ENCODE data around the gene EXPH5.

The EXPH5 gene

DNA sequence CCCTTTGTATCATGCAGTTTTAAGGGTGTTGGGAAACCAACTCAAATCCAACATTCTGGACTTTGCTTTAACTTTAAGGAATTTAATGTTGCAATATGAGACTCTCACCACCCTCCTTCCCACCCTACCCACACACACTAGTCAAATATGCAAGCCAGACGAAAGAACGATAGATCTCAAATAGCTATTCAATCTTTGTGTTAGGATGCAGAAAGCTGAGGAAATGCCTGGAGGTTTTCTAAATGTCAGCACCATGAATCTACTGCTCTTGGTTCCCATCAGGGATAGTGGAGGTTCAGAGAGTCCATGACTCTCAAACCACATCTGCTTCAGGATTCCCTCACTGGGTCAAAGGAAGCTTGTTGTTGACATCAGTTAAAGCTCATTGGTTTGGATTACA is 33.7 kb downstream of the EXPH5 start:
- FAIRE-seq = no peak

- FAIRE-seq = no peak
These were observed 34.2 kb downstream of the EXPH5 start for GRCh38 chr11:108559340-108559739.

GRCh38 chr11:108558222-108558621 is 35.3 kb downstream of the EXPH5 start:
- FAIRE-seq = no peak

GRCh38 chr11:108556019-108556418 is 37.5 kb downstream of the EXPH5 start:
- no peak for FAIRE-seq

DNA sequence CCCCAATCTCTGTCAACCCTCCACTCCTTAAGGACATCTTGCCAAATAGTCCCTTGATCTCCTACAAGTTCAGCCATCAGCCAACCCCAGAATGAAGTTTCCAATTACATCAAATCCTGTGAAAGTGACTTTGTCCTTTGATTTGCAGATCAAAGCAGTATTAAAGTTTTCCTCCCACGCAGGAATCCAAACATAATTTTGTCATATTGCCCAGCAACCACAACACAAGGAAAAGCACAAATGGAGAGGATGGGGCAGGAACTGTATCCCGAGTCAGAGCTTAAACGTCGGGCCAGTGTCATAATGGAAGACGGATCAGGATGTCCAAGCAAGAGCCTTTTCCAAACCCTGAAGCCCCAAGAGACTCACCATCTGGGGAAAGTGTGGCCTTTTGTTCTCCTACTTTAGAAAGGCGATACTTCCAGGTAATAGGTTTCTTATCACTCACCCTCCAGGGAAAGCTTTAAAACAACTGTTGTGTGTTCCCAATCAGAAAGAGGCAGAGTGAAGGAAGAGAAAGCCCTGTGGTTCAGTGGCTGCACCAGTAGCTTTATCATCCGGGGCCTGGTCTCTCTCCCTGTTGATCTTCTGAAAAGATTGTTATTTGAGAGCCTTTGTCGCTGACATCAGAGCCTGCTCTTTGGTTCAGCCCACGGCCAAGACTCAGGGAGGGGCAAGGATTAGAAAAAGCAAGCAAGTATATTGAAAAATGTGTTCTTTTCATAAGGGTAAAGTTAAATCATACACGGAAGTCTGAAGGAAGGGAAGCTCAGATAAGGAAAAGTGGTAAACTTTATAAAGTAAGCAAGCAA is 41.7 kb downstream of the EXPH5 start:
- FAIRE-seq = no peak

- FAIRE-seq = no peak
These were observed 44.2 kb downstream of the EXPH5 start for GRCh38 chr11:108549319-108549885.

- FAIRE-seq = no peak
These were observed 47.6 kb downstream of the EXPH5 start for GRCh38 chr11:108545909-108546501.

DNA sequence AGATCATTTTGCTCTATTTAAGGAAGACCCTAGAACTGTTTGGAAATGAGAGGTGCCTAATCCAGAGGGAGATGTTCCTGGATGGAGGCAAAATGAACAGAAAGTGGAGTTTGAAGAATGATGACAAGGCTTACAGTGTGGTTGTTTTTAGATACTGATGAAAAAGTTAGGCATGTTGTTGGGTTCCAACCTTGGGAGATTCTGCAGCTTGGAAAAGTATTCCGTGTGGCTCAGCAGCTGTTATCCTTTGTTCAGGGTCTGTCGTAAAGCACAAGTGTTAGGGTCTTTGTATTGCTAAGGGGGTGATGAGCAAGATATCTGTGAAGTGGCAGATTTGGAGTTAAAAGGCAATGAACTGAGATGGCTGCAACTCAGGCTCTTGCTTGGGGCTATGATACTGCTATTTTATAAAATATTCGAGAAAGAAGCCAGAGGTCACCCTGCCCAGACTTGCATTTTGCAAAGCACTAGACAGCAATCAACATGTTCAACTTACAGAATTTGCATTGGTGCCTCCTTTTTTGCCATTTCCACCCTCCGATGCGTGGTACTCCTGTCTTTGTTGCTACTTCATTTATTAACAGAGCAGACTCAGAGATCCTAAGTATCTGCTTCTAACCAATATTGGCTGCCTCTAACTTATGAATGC is 50.1 kb downstream of the EXPH5 start:
- no peak for FAIRE-seq

DNA sequence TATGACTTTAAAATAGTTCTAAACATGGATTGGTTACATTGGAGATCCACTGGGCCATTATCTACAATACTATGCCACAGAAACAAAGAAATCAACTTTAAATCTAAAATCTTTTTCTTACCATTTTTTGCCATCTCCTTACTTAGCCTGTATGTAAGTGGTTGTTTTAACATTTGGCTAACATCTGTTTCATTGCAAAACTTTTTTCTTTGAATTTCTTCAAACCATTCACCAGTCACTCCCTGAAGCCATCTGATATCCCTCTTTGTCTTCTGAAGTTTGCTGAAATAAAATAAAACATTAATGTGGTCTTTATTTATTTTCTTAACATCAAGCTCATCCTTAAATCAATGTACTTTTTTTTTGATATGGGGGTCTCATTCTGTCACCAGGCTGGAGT is 52.0 kb downstream of the EXPH5 start:
- no peak for FAIRE-seq

DNA sequence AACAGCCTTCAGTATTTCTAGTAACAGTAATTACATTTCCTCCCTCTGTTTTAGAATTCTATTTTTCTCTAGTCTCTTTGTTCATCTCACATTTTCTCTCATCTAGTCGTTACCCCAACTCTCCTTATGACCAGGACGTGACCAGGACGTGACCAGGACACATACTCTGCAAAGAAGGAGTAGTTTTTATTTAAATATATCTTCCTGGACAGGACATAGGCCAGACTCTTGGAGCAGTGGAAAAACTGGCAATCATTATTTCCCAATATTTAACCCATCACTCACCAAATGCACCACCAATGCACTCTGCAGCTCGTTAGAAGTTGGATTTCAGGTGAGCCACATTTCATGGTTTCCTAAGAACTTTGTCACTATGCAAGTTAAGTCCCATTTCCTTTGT is 55.1 kb downstream of the EXPH5 start:
- no peak for FAIRE-seq

DNA sequence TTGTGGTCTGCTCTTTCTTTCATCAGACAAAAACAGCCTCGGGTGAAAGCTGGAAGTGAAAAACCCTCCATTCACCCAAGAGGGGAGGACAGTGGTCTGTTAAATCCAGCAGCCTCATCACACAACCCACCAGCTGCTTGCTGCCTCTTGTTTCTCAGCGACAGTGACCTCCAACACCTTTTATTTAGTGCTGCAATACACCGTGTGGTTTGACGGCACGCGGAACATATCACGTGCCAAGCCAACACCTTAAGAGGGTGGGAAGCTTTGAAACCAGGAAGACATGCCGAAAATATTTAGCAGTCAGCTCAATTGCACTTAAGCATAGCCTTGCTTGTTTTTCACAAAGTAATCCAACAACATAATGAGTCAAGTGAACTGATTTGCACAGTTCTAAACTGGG is 55.5 kb downstream of the EXPH5 start:
- no peak for FAIRE-seq

GRCh38 chr11:108536783-108537182 is 56.8 kb downstream of the EXPH5 start:
- FAIRE-seq = no peak

DNA sequence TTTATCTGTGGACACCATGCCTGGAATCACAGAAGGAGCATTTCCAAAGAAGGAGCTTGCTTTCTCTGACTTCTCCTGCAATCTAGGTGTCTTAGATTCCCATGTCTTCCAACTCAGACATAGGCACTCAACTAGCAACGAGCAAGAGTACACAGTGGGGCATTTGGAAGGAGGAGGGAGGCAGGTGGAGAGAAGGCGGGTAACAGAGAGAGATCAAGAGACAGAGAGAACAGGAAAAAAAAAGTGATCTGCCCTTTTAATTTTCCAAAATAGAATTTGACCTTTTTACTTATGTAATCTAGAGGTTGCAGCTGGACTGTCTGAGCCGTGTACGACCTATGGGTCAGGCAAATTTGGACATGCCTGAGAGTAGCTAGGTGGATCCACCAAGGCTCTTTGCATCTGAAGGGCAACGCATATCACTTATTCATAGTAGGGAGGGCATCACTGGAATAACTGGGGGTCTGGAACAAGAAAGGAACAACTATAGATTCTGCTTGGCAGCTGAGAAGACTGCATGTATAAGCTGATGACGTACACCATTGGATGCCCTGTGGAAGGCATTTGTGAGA is 58.1 kb downstream of the EXPH5 start:
- FAIRE-seq = no peak

GRCh38 chr11:108534274-108534882 is 59.2 kb downstream of the EXPH5 start:
- no peak for FAIRE-seq

GRCh38 chr11:108530426-108530825 is 63.1 kb downstream of the EXPH5 start:
- FAIRE-seq = no peak

GRCh38 chr11:108527382-108527781 is 66.2 kb downstream of the EXPH5 start:
- no peak for FAIRE-seq

- FAIRE-seq = no peak
These were observed 68.4 kb downstream of the EXPH5 start for GRCh38 chr11:108525161-108525560.

DNA sequence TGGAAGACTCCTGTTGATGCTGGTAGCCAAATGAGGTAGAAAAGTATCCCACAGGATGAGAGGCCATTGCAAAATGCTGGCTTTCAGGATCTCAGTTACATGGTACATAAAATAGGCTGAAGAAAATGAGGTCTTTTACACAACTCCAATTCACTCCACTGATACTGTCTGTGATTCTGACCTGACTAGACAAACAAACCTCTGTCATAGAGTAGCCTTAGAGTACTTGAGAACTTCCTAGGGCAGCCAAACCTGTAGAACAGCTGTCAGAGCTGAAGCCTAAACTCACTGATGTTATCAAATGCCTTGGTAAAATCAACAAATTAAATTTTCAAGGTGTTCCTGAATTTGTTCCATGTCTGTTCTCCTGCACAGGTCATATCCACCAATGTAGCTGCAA is 69.1 kb downstream of the EXPH5 start:
- FAIRE-seq = no peak

DNA sequence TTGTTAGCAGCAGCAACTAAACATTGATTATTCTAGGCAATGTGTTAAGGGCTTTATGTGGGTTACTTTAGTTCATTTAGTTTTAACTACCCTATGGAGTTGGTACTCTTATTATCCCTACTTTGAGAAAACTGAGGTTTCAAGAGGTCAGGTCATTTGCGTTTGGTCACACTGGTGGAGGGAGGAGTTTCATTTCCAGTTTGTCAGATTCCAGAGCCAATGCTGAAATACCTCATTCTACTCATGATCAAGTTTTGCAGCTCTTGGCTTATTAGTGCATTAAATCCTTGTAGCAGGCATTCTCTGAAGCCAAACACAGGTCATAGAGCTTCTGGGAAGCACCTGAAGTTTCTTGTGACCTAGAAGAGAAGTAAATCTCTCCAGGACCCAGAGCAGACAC is 71.2 kb downstream of the EXPH5 start:
- FAIRE-seq = no peak

DNA sequence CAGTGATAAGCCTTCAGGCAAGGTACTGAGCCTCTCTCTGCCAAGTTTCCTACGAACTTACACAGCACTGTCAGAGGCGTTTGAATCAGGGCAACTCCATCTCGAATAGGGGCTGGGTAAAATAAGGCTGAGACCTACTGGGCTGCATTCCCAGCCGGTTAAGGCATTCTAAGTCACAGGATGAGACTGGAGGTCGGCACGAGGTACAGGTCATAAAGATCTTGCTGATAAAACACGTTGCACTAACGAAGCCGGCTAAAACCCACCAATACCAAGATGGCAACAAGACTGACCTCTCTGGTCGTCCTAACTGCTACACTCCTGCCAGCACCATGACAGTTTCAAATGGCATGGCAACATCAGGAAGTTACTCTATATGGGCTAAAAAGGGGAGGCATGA is 75.0 kb downstream of the EXPH5 start:
- FAIRE-seq = no peak

- no peak for FAIRE-seq
These were observed 77.4 kb downstream of the EXPH5 start for GRCh38 chr11:108516125-108516524.

- no peak for FAIRE-seq
These were observed 80.9 kb downstream of the EXPH5 start for GRCh38 chr11:108512708-108513107.

DNA sequence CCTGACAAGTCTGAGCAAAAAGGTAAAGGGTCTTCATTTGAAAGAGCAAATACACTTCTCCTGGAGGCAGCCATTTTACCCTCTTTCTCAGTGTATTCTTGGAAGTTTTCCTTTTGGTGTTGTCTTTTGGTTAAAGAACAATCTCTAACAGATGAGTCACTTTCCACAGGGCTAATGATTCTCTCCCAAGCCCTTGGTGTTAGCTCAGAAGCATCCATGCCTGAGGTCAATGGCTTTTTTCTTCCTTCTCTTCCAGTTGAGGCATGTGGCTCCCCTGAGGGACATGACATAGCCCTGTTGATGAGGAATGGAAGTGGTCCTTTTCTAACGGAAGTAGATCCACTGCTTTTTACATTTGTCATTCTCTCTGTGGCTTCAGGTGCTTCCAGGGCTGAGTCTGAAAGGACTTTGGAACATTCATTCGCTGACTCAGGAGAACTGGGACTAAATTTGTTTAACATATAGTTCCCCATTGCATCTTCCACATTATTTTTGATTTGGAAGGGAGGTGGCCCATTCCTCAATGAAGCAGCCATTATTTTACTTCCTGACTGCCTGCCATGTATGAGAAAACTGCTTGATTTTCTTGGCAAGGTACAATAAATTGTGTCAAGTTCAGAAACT is 81.6 kb downstream of the EXPH5 start:
- FAIRE-seq = no peak

Measured in A204.1 (cell line).